GM21529 (cell line): Measurements from ENCODE around the gene OVCA2.

ENCODE experiments used
- ATAC-seq: cut with Tn5 transposase; IDR thresholded peaks from one replicate; pipeline ENCODE4 v1.9.1; 2021; ENCODE audit not compliant: unreplicated experiment

Gene OVCA2

DNA sequence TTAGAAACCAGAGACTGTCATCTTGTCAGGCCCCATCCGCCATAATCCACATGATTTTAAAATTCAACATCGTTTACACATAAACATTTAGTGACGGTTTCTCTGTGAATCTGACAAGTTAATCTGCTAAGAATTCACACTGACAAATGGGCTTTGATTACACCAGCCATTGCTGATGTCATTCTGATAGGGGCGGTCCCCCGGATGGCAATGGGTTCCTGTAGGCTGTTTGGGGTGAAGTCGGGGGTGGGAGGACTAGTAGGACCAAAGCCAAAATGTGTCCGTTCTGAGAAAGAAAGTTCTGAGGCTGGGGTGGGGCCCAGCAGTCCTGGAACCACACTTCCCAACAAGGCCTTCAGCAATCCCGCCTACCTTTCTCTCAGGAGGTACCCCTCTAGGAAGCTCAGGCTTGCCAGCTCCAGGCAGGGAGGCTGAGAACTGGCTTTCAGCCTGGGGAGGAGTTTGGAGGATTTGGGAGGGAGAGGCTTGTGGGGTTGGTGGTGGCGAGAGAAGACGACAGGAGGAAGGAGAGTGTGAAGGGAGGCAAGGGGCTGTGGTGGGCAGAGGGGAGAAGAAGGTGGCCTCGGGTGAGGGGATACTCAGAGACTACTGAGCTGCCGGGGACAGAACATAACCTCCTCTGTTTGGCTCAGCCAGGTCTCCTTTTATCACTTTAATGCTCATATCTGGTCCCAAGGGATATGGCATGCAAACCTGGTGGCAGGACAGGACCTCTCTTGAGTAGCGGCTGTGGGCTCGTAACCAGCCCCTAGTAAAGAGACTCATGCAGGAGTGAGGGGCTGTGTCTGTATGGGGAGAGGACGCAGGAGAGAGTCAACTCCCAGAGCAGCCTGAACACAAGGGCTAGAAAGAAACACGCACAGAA, 21.7 kb downstream of the OVCA2 start:
- ATAC-seq, result no peak

DNA sequence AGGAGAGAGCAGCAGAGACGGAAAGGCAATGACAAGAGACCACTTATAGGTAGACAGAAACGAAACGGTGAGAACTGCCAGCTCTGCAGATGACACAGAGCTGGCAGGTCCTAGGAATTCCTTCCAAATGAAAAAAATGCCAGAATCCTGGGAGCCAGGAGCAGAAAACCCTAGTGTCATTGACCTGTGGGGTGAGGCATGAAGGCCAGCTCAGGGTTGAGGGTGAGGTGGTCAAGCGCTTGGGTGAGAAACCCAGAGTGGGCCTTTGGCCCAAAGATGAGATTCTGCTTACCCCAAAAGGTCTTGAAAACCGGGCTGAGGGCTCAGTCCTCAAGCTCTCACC, 22.3 kb downstream of the OVCA2 start:
- no peak for ATAC-seq

DNA sequence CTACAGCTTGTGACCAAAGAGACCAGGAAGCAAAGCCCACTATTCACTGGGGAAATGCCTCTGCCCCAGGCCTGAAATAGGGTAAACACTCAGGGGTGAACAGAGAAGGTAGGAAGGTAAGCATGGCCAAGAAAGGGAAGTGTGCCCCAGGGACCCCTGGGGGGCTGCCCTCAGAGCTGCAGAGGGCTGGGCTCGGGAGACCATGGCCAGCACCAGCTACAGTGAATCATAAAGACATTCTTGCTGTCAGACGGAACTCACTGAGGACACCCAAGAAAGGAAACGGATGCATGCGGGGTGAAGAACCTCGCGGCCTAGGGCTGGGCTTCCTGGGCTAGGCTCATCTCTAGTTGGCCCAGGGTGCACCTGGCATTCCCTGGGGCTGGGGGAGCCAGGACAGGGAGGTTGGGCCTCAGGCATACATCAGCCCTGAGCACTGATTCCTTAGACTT, 22.7 kb downstream of the OVCA2 start:
- no peak for ATAC-seq

DNA sequence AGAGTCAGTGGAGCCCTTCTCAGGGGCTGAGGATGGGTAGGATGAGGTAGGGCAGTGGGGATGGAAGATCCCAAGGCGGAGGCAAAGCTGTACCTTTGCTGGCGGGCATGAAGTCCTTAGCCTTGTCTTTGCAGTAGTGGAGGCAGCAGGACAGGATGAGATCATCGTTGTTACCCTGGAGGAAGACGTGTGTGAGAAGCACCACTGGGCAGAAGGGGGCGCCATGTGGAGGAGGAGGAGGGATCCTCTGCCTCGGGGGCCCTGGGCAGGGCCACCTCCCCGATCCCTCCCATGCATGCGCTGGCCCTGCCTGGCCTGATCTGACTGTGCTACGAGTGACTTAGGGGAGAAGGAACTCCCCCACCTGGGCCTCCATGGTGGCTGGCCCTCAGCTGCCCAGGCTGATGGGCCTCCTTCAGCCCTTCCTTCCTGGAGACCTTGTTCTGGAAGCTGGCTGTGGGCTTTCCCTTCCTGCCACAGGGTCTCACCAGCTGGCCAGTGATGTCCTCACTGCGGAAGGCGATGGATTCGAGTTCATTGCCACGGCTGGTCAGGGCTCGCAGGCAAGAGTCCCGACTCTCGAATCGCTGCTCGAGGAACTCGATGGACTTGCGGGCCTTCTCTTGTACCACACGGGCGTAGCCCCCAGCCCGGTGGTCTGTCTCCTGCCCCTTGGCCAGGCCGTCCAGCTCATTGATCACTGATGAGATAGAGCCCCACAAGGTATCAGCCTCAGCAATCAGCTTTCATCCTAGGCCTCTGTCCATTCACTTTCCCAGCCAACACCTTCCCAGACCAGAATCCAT, 23.4 kb downstream of the OVCA2 start:
- no peak for ATAC-seq

DNA sequence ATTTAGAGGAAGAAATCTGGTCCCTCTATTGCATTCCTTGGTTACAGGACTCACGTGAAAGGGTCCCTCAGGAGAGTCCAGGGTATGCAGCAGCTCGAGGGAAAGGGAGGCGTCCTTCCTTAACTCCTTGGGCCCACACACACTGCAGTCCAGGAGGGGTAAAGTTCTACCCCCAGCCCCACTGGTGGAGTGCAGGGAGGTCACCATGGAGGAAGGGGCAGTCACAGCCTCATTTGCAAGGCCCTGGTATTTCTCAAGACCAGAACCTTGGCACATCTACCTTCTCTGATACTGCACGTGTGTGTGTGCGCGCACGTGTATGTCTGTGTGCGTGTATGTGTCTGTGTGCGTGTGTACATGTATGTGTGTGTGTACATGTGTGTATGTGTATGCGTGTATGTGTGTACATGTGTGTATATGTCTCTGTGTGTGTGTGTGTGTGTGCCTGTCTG, 24.2 kb downstream of the OVCA2 start:
- no peak for ATAC-seq

DNA sequence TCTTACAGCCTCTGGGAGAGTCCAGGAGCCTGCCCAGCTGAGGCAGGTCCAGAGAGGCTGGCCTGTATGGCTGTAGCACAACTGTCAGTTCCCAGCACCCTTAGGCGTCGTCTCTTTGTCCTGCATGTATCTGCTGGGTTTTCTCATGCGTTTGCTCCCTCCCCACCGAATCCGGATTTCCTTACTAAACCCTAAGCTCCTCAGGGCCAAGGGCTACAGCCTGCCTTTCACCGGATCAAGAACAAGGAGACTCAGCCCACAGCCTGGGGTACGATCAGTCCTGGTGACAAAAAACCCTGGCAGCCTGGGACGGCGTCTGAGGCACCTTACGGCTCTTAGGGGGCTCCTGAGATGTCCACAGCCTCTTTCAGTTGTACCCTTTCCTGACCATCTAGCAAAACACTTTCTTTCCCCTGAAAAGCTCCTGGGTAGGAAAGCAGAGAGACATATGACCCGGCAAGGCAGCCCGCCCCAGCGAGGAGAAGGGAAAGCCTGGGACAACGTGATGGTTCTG, 25.3 kb downstream of the OVCA2 start:
- ATAC-seq, result no peak

DNA sequence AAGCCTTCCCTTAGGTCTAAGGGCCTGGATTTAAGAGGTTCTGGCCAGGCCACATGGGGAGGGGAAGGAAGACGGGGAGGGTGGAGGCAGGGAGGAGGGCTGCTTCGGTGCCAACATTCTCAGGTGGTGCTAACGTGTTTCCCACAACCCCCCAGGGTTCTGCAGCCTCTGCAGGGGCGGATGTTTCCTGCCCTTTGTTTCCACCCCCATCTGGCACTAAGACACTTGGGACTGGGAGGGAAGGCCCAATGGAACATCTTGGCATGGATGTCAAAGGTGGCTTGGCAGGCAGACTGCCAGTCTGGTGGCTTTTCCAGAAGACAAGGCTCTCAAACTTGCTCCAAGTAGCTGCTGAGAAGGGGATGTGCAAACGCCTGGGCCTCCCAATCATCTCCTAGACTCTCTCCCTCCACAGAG, 25.8 kb downstream of the OVCA2 start:
- no peak for ATAC-seq

DNA sequence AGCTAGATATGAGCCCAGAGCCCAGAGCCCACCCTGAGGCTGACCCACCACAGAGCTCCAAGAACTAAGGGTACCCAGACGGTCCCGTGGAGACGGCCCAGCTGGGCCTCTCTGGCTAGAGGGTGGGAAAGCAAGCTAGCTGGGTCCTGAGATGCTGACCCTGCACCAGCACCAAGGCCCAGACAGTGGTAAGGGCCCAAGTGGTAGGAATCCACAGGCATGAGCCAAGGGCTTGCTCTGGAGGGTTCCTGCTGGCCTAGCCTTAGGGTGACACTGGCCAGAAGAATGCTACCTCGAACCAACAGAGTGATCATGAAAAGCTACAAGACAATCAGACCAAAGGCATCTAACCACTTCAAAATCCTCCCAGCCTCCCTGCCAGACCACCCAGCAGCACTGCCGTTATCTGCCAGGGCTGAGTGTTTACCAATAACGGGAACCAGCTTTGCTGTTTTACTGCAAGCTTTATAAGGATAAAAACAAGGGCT, 26.3 kb downstream of the OVCA2 start:
- ATAC-seq, result no peak

DNA sequence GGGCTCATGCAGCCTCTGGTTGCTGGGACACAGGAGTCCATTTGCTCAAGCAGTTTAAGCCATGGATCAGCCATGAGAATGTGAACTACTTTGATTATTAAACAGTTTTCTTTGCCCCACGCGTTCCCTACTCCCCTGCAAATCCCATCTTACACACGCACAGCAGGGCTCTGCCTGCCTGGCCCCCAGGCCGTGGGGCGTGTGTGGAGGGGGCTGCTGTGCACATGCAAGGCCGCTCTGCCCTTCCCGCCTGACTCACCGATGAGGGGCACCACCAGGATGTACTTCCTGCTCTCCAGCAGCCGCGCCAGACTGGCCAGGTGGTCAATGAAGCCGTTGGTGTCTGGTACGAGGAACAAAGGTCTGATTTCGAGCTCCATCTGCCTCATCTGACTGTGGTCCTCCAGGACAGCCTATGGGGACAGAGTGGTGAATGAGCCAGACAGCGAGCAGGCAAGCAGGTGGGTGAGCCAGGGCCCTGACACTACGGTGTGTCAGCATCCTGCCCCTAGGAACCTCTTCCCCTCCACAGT, 26.8 kb downstream of the OVCA2 start:
- ATAC-seq, result no peak

DNA sequence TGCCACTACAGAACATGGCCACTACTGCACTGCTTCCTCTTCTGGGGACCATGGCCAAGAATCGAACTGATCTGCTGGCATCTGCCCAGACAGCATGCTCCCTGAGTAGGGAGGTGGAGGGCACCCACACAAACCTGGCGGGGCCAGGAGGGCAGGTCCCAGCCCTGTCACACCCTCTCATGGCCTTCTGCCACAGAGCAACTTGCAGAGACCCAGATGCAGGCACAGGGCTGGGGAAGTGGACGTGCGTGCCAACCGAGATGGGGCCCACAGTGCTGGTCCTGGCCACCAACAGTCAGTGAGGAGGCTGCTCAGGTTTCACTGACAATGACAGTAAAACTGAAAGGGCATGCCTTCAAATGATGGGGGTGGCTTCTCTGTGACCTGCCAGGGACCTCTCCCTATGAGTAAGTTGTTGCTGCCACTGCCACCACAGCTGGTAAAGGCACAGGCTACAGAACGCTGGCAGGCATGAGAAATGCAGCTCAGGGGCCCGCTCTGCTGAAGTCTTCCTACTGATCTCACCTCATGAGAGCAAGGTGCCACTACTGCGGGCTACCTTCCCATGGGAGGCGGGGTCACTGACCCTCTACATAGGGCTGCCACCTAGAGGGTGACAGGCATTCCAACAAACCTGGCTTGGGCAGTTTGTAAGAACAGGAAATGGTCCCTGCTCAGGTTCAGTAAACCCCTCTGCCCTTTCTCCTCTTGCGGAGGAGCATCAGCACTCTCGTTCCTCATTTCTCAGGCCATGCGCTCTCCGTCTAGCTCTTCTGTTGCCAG, 28.6 kb downstream of the OVCA2 start:
- peak; percentile 78 for ATAC-seq

DNA sequence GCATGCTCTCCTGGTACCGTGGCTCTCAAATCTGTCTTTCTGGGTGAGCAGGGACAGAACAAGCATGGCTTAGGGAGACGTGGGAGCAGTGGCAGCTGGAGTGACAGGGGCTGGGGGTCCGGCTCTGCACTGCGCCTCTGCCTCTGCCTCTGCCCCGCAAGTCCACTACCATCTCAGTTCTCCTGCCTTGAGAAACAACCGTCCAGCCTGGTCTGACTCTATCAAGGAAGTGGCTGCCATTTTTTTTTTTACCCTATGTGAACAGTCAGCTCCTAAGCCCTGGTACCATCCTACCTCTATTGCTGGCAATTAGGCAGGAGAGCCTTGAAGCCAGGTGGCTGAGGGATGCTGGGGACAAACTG, 29.2 kb downstream of the OVCA2 start:
- ATAC-seq, result no peak

DNA sequence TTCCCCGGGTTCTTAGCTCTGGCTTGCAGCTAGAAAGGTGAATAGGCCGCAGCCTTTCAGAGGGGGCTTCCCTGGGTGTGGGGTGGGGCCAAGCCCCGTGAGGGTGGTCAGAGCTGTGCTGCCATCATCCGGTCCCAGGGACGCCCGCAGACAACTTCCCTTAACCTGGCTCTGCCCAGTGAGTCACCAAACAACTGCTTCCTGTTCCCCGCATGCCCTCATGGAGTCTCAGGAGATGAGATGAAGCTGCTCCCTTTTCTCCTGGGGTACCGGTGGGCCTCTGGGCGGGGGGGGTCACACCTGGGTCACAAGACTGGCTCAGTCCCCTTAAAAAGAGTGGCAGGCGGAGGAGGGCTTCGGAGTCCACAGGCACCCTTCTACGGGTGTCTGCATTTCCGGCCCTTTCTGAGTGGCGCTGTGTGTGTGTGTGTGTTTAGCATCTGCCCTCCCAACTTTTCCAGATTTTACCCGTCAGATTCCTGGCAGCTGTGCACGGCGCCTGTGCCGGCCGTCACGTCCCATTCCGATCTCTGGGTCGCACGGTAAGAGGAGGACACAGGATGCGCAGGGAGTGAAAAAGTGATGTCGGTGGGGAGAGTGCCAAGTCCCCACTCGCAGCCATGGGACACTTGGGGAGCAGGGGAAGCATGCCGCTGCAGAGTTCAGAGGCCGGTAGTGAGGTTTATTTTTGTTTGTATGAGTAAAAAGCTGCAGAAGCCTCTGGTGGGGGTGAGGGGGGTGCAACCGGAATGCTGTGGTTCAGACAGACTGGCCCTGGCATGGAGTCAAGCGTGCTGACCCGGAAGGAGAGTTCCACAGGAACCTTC, 29.8 kb downstream of the OVCA2 start:
- ATAC-seq, result no peak

DNA sequence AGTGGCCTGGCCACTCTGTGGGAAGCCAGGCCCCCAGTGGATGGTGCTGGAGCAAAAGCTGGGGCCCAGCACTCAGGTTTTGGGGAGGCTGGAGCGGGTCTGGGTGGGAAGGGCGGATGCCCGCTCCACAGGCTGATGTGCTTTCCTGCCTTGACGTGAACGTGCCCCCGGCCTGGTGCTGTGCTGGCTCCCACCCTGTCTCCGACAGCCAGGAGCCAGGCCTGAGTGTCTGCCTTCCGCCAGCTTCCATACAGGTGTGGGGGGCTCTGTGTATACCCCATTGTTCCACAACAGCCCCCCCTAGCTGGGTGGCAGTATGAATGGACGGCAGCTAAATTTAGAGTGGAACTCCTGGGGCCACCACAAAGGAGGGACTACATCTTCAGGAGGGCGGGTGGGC, 33.1 kb downstream of the OVCA2 start:
- ATAC-seq, result no peak

DNA sequence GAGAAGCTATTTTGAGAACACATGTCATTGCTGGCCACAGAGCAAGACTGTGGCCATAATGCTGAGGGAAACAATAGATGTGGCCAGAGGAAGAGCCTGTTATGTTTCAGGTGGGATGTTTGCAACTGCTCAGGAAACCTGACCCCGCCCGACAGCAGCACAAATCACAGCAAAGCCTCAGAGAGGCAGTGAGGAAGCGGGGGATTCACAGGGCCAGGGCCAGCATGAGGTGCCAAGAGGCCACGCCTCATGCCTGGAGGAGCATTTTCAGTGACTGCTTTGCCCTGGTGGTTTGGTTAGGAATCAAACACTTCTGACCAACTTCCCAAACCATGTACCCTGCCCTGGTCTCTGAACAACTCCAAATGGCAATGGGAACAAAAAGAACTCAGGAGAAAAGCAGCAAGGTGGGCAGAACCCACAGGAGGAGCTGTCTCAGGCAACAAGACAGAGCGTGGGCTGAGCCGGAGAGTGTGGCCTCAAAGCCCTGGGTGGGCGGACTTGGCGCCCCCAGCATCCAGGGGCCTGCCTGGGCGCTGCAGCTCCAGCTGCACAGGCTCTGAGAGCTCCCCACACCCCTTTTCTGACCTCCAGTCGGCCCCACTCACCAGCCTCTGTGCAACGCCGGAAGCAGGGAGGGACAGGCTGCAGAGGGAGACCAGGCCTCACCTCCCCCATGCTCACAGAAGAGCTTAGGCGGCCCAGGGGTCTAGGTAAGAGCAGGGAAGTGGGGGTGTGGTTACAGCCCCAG, 33.7 kb downstream of the OVCA2 start:
- no peak for ATAC-seq

DNA sequence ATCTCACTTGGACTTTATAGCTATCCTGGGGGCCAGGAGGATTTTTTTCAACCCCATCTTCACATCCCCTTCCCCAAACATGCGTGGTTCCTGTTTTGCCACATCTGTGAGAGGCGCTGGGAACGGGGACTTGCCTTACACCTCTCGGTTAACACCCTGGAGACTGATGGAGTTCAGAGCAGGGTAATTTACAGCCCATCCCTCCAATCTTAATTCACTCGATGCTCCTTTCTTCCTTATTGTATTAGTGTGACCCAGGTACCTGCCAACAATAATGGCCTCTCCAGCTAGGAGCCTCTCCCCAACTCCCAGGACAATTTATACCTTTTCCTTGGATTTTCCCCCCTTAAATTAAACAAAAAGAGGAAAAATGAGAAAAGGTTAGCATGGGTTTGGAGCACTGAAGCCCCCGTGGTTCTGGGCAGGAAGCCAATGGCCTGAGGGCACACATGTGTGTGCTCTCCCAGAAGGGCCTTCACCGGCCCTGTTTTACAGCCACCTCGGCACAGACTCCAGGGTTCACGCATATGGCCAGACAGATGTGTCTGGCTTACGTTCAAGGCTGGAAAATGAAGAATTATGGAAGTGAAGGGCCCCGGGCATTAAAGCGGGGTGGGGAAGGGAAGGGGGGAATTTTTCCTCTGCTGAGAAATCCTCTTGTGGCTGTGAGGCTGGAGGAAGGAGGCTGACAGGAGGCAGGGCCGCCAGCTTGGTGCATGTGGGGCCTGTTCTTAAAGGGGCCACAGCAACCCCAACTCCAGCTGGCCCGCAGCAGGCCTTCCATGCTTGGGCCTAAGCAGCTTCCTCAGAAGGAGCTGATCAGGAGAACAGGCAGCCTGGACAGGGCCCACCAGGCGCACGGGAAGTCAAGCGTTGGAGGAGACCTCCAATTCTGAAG, 34.5 kb downstream of the OVCA2 start:
- no peak for ATAC-seq

DNA sequence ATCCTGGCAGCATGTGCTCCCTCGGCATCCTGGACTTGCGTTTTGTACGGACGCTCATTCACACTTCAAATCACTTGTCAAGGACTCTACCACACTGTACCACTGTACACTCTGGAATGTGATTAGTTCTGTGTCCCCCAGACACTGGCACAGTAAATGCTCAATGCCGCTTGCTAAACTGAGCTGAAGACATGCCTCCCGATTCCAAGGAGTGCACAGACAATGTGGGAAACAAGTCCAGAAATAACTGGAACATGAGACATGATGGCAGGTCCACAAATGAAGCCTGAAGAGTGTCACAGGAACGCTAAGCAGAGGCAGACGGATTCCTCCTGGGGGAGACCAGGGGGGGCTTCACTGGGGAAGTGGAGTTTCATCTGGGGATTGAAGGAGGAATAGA, 35.2 kb downstream of the OVCA2 start:
- ATAC-seq, result no peak

DNA sequence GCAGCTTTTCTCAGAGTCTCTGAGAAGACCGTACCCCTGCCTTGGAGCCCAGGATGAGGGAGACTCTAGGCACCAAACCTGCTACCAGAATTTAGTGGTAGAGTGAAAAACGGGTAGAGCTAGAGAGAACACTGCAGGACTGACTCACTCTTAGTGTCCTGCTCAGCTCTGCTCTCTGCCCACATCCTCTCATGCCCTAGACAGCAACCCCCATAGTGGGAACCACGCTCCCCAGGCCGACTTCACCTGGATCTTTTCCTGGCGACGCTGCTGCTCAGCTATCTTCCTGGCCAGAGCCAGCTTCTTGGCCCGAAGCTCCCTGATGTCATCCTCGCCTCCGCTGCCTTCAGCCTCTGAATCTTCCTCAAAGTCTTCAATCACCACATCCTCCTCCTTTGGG, 39.7 kb downstream of the OVCA2 start:
- no peak for ATAC-seq
